GM08714 (cell line): Measurements from ENCODE around the gene SH2D5.

Experiments used
- H3K4me3 ChIP-seq: fragments of 200-500 bp; sonication (Bioruptor generic); 2 replicates; pipeline ENCODE4 v1.5.1; 2014; ENCODE audit warnings: mild to moderate bottlenecking, low read length, inconsistent platforms
- ZNF274 ChIP-seq: IDR thresholded peaks from 2 replicates; pipeline ENCODE4 v1.6.1; 2012; ENCODE audit warnings: mild to moderate bottlenecking, low read depth, low read length

The SH2D5 gene

GRCh38 chr1:20732588-20733359, at the start of gene SH2D5:
Gene SH2D5, minus strand, starts transcription at chr1:20732703. Its CDS starts 4,659 bp downstream, at chr1:20728044.
- TF ChIP-seq ZNF274 = no peak
- H3K4me3 ChIP-seq = peak within 1 kb of the TSS; percentile 67; the same call in 1 of the 2 replicates

- no peak overlapping the region for H3K4me3 ChIP-seq
- TF ChIP-seq ZNF274 = no peak
Observed at GRCh38 chr1:20775700-20776099, 43.2 kb upstream of the SH2D5 start.

- no peak for TF ChIP-seq ZNF274
- H3K4me3 ChIP-seq = no peak overlapping the region
Observed at GRCh38 chr1:20771780-20772179, 39.3 kb upstream of the SH2D5 start.

- no peak for TF ChIP-seq ZNF274
- H3K4me3 ChIP-seq = no peak overlapping the region
Observed at GRCh38 chr1:20770314-20771087, 38.0 kb upstream of the SH2D5 start.

- H3K4me3 ChIP-seq = no peak overlapping the region
- no peak for TF ChIP-seq ZNF274
Observed at GRCh38 chr1:20767271-20767670, 34.8 kb upstream of the SH2D5 start.

GRCh38 chr1:20763417-20763816, 30.9 kb upstream of the SH2D5 start:
- H3K4me3 ChIP-seq = no peak overlapping the region
- no peak for TF ChIP-seq ZNF274

GRCh38 chr1:20760322-20760721, 27.8 kb upstream of the SH2D5 start:
- H3K4me3 ChIP-seq = no peak overlapping the region
- no peak for TF ChIP-seq ZNF274

- TF ChIP-seq ZNF274 = no peak
- no peak overlapping the region for H3K4me3 ChIP-seq
Observed at GRCh38 chr1:20753589-20753988, 21.1 kb upstream of the SH2D5 start.

- TF ChIP-seq ZNF274 = no peak
- H3K4me3 ChIP-seq = no peak overlapping the region
Observed at GRCh38 chr1:20751462-20751990, 19.0 kb upstream of the SH2D5 start.

- H3K4me3 ChIP-seq = no peak overlapping the region
- no peak for TF ChIP-seq ZNF274
Observed at GRCh38 chr1:20742671-20743070, 10.2 kb upstream of the SH2D5 start.

- no peak for TF ChIP-seq ZNF274
- no peak overlapping the region for H3K4me3 ChIP-seq
Observed at GRCh38 chr1:20740781-20741180, 8.3 kb upstream of the SH2D5 start.

GRCh38 chr1:20739225-20739624, 6.7 kb upstream of the SH2D5 start:
- no peak for TF ChIP-seq ZNF274
- H3K4me3 ChIP-seq = no peak overlapping the region

- TF ChIP-seq ZNF274 = no peak
- no peak overlapping the region for H3K4me3 ChIP-seq
Observed at GRCh38 chr1:20735581-20736111, 3.1 kb upstream of the SH2D5 start.

GRCh38 chr1:20733360-20733975, 965 bp upstream of the SH2D5 start:
- TF ChIP-seq ZNF274 = no peak
- H3K4me3 ChIP-seq = no peak overlapping the region; the same call in 1 of the 2 replicates
